Parathyroid adenoma (tissue), 2 donors: ENCODE measurements around the gene CD81.

Source experiments
- H2AFZ ChIP-seq: fragments of 300-600 bp; sonication (generic); one replicate; pipeline ENCODE4 v1.7.0; 2017; ENCODE audit warnings: antibody characterized with exemption, mild to moderate bottlenecking
- H3K27ac ChIP-seq: fragments of 300-600 bp; sonication (generic); one replicate; pipeline ENCODE4 v1.7.0; 2017
- H3K27me3 ChIP-seq: fragments of 300-600 bp; sonication (generic); one replicate; pipeline ENCODE4 v1.7.0; 2017; ENCODE audit warnings: low read length; ENCODE audit not compliant: control insufficient read depth, insufficient read depth
- H3K36me3 ChIP-seq: fragments of 300-600 bp; sonication (generic); one replicate; pipeline ENCODE4 v1.7.0; 2017; ENCODE audit warnings: low read length; ENCODE audit not compliant: control insufficient read depth, insufficient read depth
- H3K4me1 ChIP-seq: fragments of 300-600 bp; sonication (generic); one replicate; pipeline ENCODE4 v1.7.0; 2017; ENCODE audit warnings: control low read depth
- H3K4me2 ChIP-seq: fragments of 300-600 bp; sonication (generic); one replicate; pipeline ENCODE4 v1.7.0; 2017; ENCODE audit warnings: low read length
- H3K4me3 ChIP-seq: fragments of 300-600 bp; sonication (generic); one replicate; pipeline ENCODE4 v1.7.0; 2017; ENCODE audit warnings: low read depth, low read length
- H3K79me2 ChIP-seq: fragments of 300-600 bp; sonication (generic); one replicate; pipeline ENCODE4 v1.7.0; 2017; ENCODE audit warnings: control low read depth
- H3K9ac ChIP-seq: fragments of 300-600 bp; sonication (generic); one replicate; pipeline ENCODE4 v1.7.0; 2017; ENCODE audit warnings: mild to moderate bottlenecking
- H3K9me3 ChIP-seq: fragments of 300-600 bp; sonication (generic); one replicate; pipeline ENCODE4 v1.7.0; 2017; ENCODE audit warnings: low read length; ENCODE audit not compliant: control insufficient read depth
- TF ChIP-seq, protein P1 (sequence below): fragments of 300-600 bp; sonication (generic); IDR thresholded peaks from one replicate; pipeline ENCODE4 v1.7.0; 2017; ENCODE audit warnings: antibody characterized with exemption, mild to moderate bottlenecking
- donor health status: primary hyperparathyroidism.

The CD81 gene

DNA sequence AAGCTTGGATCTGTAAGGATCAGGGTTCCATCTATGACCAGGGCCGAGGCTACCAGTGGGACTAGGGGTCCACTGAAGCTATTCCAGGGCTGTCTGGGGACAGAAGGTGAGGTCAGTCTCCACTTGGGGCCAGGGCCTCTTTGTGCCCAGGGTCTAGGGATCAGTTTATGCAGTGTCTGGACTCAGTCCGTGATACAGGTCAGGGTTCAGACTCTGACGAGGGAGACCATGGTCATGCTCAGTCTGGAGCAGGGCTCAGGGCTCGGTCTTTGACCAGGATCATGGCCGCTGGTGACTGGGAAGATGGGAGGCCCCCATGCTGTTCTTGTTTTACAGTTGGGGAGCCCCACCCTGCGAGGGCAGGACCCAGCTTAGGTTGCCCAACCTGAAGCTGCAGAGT lies 35.2 kb downstream of the CD81 start:
- Histone ChIP-seq H3K9me3 (no peaks in the 10 kb centered on the region), H3K4me1 (no peaks in the 10 kb centered on the region), H2AFZ (no peak overlapping the region), H3K27me3 (no peaks in the 10 kb centered on the region), H3K9ac (no peak overlapping the region), H3K4me3 (no peak overlapping the region), H3K4me2 (no peak overlapping the region), H3K27ac (no peak overlapping the region), H3K79me2 (no peaks in the 10 kb centered on the region), H3K36me3 (no peaks in the 10 kb centered on the region)
- TF ChIP-seq, protein P1, sequence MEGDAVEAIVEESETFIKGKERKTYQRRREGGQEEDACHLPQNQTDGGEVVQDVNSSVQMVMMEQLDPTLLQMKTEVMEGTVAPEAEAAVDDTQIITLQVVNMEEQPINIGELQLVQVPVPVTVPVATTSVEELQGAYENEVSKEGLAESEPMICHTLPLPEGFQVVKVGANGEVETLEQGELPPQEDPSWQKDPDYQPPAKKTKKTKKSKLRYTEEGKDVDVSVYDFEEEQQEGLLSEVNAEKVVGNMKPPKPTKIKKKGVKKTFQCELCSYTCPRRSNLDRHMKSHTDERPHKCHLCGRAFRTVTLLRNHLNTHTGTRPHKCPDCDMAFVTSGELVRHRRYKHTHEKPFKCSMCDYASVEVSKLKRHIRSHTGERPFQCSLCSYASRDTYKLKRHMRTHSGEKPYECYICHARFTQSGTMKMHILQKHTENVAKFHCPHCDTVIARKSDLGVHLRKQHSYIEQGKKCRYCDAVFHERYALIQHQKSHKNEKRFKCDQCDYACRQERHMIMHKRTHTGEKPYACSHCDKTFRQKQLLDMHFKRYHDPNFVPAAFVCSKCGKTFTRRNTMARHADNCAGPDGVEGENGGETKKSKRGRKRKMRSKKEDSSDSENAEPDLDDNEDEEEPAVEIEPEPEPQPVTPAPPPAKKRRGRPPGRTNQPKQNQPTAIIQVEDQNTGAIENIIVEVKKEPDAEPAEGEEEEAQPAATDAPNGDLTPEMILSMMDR: no peak

- Histone ChIP-seq H3K4me3 (no peak overlapping the region), H2AFZ (no peak overlapping the region), H3K27ac (no peak overlapping the region), H3K79me2 (no peaks in the 10 kb centered on the region), H3K9ac (no peak overlapping the region), H3K36me3 (no peaks in the 10 kb centered on the region), H3K9me3 (no peaks in the 10 kb centered on the region), H3K27me3 (no peaks in the 10 kb centered on the region), H3K4me2 (no peak overlapping the region), H3K4me1 (no peaks in the 10 kb centered on the region)
- TF ChIP-seq, protein P1: no peak
Measured at GRCh38 chr11:2413742-2414579, 36.9 kb downstream of the CD81 start.

- Histone ChIP-seq H3K79me2 (no peaks in the 10 kb centered on the region), H3K4me1 (no peaks in the 10 kb centered on the region), H2AFZ (no peak overlapping the region), H3K9ac (no peak overlapping the region), H3K4me3 (no peak overlapping the region), H3K36me3 (no peaks in the 10 kb centered on the region), H3K4me2 (no peak overlapping the region), H3K27ac (no peak overlapping the region), H3K9me3 (no peaks in the 10 kb centered on the region), H3K27me3 (no peaks in the 10 kb centered on the region)
- TF ChIP-seq, protein P1: no peak
Measured at GRCh38 chr11:2414616-2415015, 37.5 kb downstream of the CD81 start.

GRCh38 chr11:2415171-2415570 lies 38.1 kb downstream of the CD81 start:
- Histone ChIP-seq H3K27ac (no peak overlapping the region), H3K9ac (no peak overlapping the region), H3K79me2 (no peaks in the 10 kb centered on the region), H3K27me3 (no peaks in the 10 kb centered on the region), H3K36me3 (no peaks in the 10 kb centered on the region), H3K4me1 (no peaks in the 10 kb centered on the region), H2AFZ (no peak overlapping the region), H3K4me2 (no peak overlapping the region), H3K4me3 (no peak overlapping the region), H3K9me3 (no peaks in the 10 kb centered on the region)
- TF ChIP-seq, protein P1: no peak
